ENCODE measurements around the gene CSRP3. TPM values are rescaled to one million over a fixed set of nuclear protein-coding genes. Genes with fewer than 3 reads are reported as not detected.

CSRP3 gene
- total RNA-seq, 1 donor from 2014 or later = not detected

- TF ChIP-seq CTCF (IDR thresholded peaks at IDR 0.05) = no peak
- intact Hi-C loops (cut with DNase I) = no loop called here
- no peak for DNase-seq (ENCODE audit: low spot score in 2 of 2)
These were observed 28.6 kb downstream of the CSRP3 start for GRCh38 chr11:19173004-19173689.

GRCh38 chr11:19168090-19168489, 33.7 kb downstream of the CSRP3 start:
- intact Hi-C loops (cut with DNase I) = no loop called here
- no peaks in the 10 kb centered on the region for H3K9me3 ChIP-seq
- no peak overlapping the region for H3K27ac ChIP-seq
- TF ChIP-seq CTCF (IDR thresholded peaks at IDR 0.05) = no peak
- no peak for DNase-seq (ENCODE audit: low spot score in 2 of 2)
- H3K27me3 ChIP-seq = no peaks in the 10 kb centered on the region
- peaks cover 6 to 13% of the 10 kb centered on the region in 2 donors for H3K36me3 ChIP-seq
- no peaks in the 10 kb centered on the region for H3K4me1 ChIP-seq
- no peak overlapping the region for H3K4me3 ChIP-seq

More at GRCh38 chr11:19173004-19173689, 28.6 kb downstream of the CSRP3 start:
- H3K27ac ChIP-seq = no peak overlapping the region
- H3K36me3 ChIP-seq = peaks cover 13 to 17% of the 10 kb centered on the region in 2 donors
- H3K9me3 ChIP-seq = no peaks in the 10 kb centered on the region
- no peaks in the 10 kb centered on the region for H3K4me1 ChIP-seq
- no peaks in the 10 kb centered on the region for H3K27me3 ChIP-seq
- H3K4me3 ChIP-seq = no peak overlapping the region

GRCh38 chr11:19164881-19165280, 36.9 kb downstream of the CSRP3 start:
- no peaks in the 10 kb centered on the region for H3K27me3 ChIP-seq
- intact Hi-C loops (cut with DNase I) = no loop called here
- no peak overlapping the region for H3K27ac ChIP-seq
- TF ChIP-seq CTCF (IDR thresholded peaks at IDR 0.05) = no peak
- peaks cover 0 to 10% of the 10 kb centered on the region in 2 donors for H3K36me3 ChIP-seq
- no peak overlapping the region for H3K4me3 ChIP-seq
- no peak for DNase-seq (ENCODE audit: low spot score in 2 of 2)
- no peaks in the 10 kb centered on the region for H3K4me1 ChIP-seq
- no peaks in the 10 kb centered on the region for H3K9me3 ChIP-seq

GRCh38 chr11:19164230-19164855, 37.4 kb downstream of the CSRP3 start:
- Histone ChIP-seq H3K4me3 (no peak overlapping the region), H3K4me1 (no peaks in the 10 kb centered on the region), H3K9me3 (no peaks in the 10 kb centered on the region), H3K27me3 (no peaks in the 10 kb centered on the region), H3K27ac (no peak overlapping the region), H3K36me3 (peaks cover 0 to 10% of the 10 kb centered on the region in 2 donors)
- no peak for TF ChIP-seq CTCF (IDR thresholded peaks at IDR 0.05)
- intact Hi-C loops (cut with DNase I) = no loop called here
- no peak for DNase-seq (ENCODE audit: low spot score in 2 of 2)

- TF ChIP-seq CTCF (IDR thresholded peaks at IDR 0.05) = no peak
- no peak overlapping the region for H3K27ac ChIP-seq
- H3K27me3 ChIP-seq = no peaks in the 10 kb centered on the region
- no peaks in the 10 kb centered on the region for H3K4me1 ChIP-seq
- no peak for DNase-seq (ENCODE audit: low spot score in 2 of 2)
- H3K9me3 ChIP-seq = no peaks in the 10 kb centered on the region
- H3K4me3 ChIP-seq = no peak overlapping the region
- intact Hi-C loops (cut with DNase I) = no loop called here
- H3K36me3 ChIP-seq = peaks cover 0 to 10% of the 10 kb centered on the region in 2 donors
These were observed 38.2 kb downstream of the CSRP3 start for GRCh38 chr11:19163617-19164016.
